ENCODE results near the gene IQGAP3. TPM values are rescaled to one million over a fixed set of nuclear protein-coding genes. Genes with fewer than 3 reads are reported as not detected.

IQGAP3 gene
- total RNA-seq, 4 donors from 2014 or later: 1.7 to 9.4 (median 2.9) TPM

DNA sequence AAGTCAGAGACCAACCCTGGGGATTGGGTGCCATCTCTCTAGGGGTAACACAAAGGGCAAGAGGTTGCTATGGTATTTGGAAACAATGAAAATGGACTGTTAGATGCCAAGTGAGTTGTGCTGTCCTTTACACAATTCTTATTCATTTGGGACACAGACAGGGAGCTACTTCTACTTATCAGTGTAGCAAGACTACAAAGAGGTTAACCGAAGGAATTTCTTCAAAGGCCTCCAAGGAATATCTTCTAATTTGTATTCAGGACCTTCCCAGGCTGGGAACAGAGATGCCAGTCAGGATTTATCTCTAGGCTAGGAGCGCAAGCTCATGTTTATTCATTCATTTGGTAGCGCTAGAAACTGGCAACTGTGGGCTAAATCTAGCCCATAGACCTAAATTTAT is 21.8 kb upstream of the IQGAP3 start:
- Histone ChIP-seq H3K36me3 (peaks cover 0 to 9% (median 0%) of the 10 kb centered on the region in 4 donors), H3K27me3 (no peaks in the 10 kb centered on the region), H3K4me3 (no peak overlapping the region), H3K9me3 (no peaks in the 10 kb centered on the region), H3K27ac (no peak overlapping the region), H3K4me1 (peaks cover 9 to 14% (median 11%) of the 10 kb centered on the region in 4 donors)
- DNase-seq: no peak
- intact Hi-C loops (cut with DNase I; ENCODE audit: low total_unique reads): no loop called here
- no peak for TF ChIP-seq POLR2AphosphoS5 (IDR thresholded peaks at IDR 0.05)
- TF ChIP-seq, protein P1, sequence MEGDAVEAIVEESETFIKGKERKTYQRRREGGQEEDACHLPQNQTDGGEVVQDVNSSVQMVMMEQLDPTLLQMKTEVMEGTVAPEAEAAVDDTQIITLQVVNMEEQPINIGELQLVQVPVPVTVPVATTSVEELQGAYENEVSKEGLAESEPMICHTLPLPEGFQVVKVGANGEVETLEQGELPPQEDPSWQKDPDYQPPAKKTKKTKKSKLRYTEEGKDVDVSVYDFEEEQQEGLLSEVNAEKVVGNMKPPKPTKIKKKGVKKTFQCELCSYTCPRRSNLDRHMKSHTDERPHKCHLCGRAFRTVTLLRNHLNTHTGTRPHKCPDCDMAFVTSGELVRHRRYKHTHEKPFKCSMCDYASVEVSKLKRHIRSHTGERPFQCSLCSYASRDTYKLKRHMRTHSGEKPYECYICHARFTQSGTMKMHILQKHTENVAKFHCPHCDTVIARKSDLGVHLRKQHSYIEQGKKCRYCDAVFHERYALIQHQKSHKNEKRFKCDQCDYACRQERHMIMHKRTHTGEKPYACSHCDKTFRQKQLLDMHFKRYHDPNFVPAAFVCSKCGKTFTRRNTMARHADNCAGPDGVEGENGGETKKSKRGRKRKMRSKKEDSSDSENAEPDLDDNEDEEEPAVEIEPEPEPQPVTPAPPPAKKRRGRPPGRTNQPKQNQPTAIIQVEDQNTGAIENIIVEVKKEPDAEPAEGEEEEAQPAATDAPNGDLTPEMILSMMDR (IDR thresholded peaks at IDR 0.05): no peak
- no peak for TF ChIP-seq EP300 (IDR thresholded peaks at IDR 0.05; ENCODE audit: low read depth)
- TF ChIP-seq POLR2A (IDR thresholded peaks at IDR 0.05): no peak
- in situ Hi-C loops (cut with MboI; ENCODE audit: low pct_ligation_motif_present in 1 of 4, low pct_unique_long_range_greater_than_20kb in 1 of 4, low sequenced_read_pairs in 3 of 4): no loop called here
- 91 to 100% methylated on average over 1 to 3 of the region's 3 CpGs for whole genome bisulfite sequencing, 2 donors (ENCODE audit: low coverage in 1 of 2)

DNA sequence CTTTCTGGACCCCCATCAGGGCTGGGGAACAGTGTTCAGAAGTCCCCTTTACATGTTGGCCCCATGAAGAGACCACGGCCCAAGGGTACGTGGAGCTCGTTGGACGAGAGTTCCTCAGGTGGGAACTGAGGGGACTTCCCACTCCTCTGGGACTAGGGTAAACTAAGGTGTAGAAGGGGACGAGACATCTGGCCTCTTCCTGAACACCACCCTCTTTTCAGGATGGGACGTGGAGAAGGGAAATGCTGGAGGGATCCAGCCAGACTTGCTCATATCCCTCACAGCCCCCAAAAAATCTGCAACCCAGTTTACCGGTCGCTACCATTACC is 21.3 kb upstream of the IQGAP3 start:
- in situ Hi-C loops (cut with MboI; ENCODE audit: low pct_ligation_motif_present in 1 of 4, low pct_unique_long_range_greater_than_20kb in 1 of 4, low sequenced_read_pairs in 3 of 4) (no loop called here), intact Hi-C loops (cut with DNase I; ENCODE audit: low total_unique reads) (no loop called here)
- no peak overlapping the region for H3K4me3 ChIP-seq
- 89% methylated on average over 8 of the region's 8 CpGs; no CpG with 5 or more reads in 1 of the 2 donors for WGBS, 2 donors (ENCODE audit: low coverage in 1 of 2)
- no peak overlapping the region for H3K27ac ChIP-seq
- no peaks in the 10 kb centered on the region for H3K9me3 ChIP-seq
- H3K4me1 ChIP-seq: peaks cover 9 to 14% (median 11%) of the 10 kb centered on the region in 4 donors
- peaks cover 0 to 9% (median 0%) of the 10 kb centered on the region in 4 donors for H3K36me3 ChIP-seq
- H3K27me3 ChIP-seq: no peaks in the 10 kb centered on the region
- TF ChIP-seq POLR2AphosphoS5 (IDR thresholded peaks at IDR 0.05): no peak
- no peak for TF ChIP-seq POLR2A (IDR thresholded peaks at IDR 0.05)
- TF ChIP-seq, protein P1 (IDR thresholded peaks at IDR 0.05): no peak
- no peak for DNase-seq

DNA sequence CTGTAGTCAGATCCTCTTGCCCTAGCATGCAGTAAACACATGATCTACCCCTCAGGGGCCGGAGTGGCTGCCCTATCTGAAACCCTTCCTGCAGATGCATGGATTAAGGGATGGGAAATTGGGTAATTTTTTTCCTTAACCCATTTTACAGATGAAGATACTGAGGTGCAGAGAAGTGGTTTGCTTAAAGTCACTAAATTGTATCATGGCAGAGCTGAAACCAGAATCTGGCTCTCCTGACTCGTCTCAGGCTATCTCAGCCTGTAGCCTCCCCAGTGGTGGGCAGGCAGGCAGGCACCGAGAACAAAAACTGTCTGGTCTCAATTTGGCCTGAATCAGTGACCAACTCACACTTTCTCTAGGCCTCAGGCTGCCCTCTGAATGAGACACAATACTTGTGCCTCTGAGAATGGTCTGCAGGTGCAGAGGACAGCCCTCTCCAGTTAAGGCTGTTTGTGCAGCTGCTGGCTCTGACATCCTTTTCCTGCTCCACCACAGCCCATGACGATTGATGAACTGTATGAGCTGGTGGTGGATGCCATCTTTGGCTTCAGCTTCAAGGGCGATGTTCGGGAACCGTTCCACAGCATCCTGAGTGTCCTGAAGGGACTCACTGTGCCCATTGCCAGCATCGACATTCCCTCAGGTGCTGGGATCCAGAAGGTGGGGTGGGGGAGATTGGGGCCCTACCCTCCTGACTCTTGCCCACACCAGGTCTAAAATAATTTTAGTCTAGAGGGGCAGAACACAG is 20.7 kb upstream of the IQGAP3 start:
- WGBS, 2 donors (ENCODE audit: low coverage in 1 of 2): 78 to 100% methylated on average over 1 to 8 of the region's 8 CpGs
- TF ChIP-seq, protein P1 (IDR thresholded peaks at IDR 0.05): no peak
- TF ChIP-seq POLR2AphosphoS5 (IDR thresholded peaks at IDR 0.05) (no peak), EP300 (IDR thresholded peaks at IDR 0.05; ENCODE audit: low read depth) (no peak), POLR2A (IDR thresholded peaks at IDR 0.05) (no peak)
- in situ Hi-C loops (cut with MboI; ENCODE audit: low pct_ligation_motif_present in 1 of 4, low pct_unique_long_range_greater_than_20kb in 1 of 4, low sequenced_read_pairs in 3 of 4) (no loop called here), intact Hi-C loops (cut with DNase I; ENCODE audit: low total_unique reads) (no loop called here)
- H3K36me3 ChIP-seq: peaks cover 0 to 9% (median 0%) of the 10 kb centered on the region in 4 donors
- peaks cover 9 to 14% (median 11%) of the 10 kb centered on the region in 4 donors for H3K4me1 ChIP-seq
- H3K4me3 ChIP-seq: no peak overlapping the region
- no peaks in the 10 kb centered on the region for H3K27me3 ChIP-seq
- H3K27ac ChIP-seq: no peak overlapping the region
- no peak for DNase-seq
- no peaks in the 10 kb centered on the region for H3K9me3 ChIP-seq

DNA sequence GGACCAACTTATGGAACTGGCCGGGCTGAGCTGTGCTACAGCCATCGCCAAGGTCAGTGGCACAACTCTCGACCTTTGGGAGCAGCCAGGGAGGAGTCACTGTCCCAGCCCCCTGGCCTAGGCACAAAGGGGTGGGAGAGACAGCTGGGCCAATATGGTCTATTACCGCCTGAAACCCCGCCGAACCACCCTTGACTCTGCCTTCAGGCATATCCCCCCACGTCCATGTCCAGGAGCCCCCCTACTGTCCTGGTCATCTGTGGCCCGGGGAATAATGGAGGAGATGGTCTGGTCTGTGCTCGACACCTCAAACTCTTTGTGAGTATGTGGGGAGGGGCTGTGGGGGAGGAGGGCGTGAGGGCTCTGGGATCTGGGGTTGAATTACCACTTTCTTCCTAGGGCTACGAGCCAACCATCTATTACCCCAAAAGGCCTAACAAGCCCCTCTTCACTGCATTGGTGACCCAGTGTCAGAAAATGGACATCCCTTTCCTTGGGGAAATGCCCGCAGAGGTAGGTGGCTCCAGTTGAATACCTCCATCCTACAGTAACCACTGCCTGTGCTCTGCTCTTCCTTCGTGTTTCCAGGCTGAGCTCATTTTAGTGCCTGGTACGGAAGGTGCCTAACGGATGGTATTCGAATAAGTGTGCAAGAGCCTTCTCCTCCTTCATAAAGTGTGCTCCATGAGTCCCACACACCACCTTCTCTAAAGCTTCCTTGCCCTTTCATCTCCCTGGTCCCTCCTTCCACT is 20.0 kb upstream of the IQGAP3 start:
- DNase-seq: no peak

More for the DNA sequence above, 20.0 kb upstream of the IQGAP3 start:
- TF ChIP-seq EP300 (IDR thresholded peaks at IDR 0.05; ENCODE audit: low read depth) (no peak), POLR2AphosphoS5 (IDR thresholded peaks at IDR 0.05) (no peak), POLR2A (IDR thresholded peaks at IDR 0.05) (no peak)
- TF ChIP-seq, protein P1 (IDR thresholded peaks at IDR 0.05): no peak
- Histone ChIP-seq H3K36me3 (peaks cover 0 to 9% (median 0%) of the 10 kb centered on the region in 4 donors), H3K27ac (peak overlapping the region; percentile 87 to 94 (median 91)), H3K4me3 (peak overlapping the region; percentile 61 to 97 (median 78)), H3K4me1 (peaks cover 9 to 14% (median 11%) of the 10 kb centered on the region in 4 donors), H3K27me3 (no peaks in the 10 kb centered on the region), H3K9me3 (no peaks in the 10 kb centered on the region)
- WGBS, 2 donors (ENCODE audit: low coverage in 1 of 2): 53 to 80% methylated on average over 3 to 13 of the region's 16 CpGs
- intact Hi-C loops (cut with DNase I; ENCODE audit: low total_unique reads): no loop called here
- in situ Hi-C loops (cut with MboI; ENCODE audit: low pct_ligation_motif_present in 1 of 4, low pct_unique_long_range_greater_than_20kb in 1 of 4, low sequenced_read_pairs in 3 of 4): no loop called here

Measured in transverse colon (tissue), 4 donors.